ENCODE results near the gene ELK3. TPM values are rescaled to one million over a fixed set of nuclear protein-coding genes. Genes with fewer than 3 reads are reported as not detected.

Gene ELK3
- total and polyA plus RNA-seq, 2 of the 13 experiments (the other 11 are each of a cell fraction or from before 2014, with no cell fraction given), result 2.9 to 3.2 TPM

DNA sequence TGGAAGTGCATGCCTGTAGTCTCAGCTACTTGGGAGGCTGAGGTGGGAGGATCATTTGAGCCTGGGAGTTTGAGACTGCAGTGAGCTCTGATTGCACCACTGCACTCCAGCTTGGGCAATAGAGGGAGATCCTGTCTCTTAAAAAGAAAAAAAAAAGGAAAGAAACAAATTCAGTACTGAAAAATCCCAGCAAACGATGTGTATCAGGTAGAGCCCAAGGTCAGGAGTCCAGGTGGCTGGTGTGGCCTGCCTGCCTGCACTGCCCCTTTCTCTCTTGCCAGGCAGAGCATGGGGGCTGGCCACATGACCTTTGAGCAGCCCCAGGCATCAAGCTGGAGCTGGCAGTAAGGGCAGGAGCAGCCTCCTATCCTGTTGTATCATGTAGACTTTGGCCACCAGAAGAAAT, 31.8 kb downstream of the ELK3 start (continued):
- no peak for TF ChIP-seq ZNF124 (CRISPR knock-in tag; IDR thresholded peaks at IDR 0.05)
- TF ChIP-seq, protein P1, sequence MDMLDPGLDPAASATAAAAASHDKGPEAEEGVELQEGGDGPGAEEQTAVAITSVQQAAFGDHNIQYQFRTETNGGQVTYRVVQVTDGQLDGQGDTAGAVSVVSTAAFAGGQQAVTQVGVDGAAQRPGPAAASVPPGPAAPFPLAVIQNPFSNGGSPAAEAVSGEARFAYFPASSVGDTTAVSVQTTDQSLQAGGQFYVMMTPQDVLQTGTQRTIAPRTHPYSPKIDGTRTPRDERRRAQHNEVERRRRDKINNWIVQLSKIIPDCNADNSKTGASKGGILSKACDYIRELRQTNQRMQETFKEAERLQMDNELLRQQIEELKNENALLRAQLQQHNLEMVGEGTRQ (IDR thresholded peaks at IDR 0.05; ENCODE audit: low read depth, low read length), result peak; percentile 28; the same call in 1 of the 2 replicates
- TF ChIP-seq, protein P1 (CRISPR knock-in tag; IDR thresholded peaks at IDR 0.05; ENCODE audit: borderline replicate concordance), result peak; percentile 67; the same call in 1 of the 2 replicates
- no peak for TF ChIP-seq NFATC3 (CRISPR knock-in tag; IDR thresholded peaks at IDR 0.05)
- TF ChIP-seq, protein P2, sequence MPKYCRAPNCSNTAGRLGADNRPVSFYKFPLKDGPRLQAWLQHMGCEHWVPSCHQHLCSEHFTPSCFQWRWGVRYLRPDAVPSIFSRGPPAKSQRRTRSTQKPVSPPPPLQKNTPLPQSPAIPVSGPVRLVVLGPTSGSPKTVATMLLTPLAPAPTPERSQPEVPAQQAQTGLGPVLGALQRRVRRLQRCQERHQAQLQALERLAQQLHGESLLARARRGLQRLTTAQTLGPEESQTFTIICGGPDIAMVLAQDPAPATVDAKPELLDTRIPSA (CRISPR knock-in tag; IDR thresholded peaks at IDR 0.05; ENCODE audit: borderline replicate concordance), result no peak
- TF ChIP-seq GATAD2A (CRISPR knock-in tag; IDR thresholded peaks at IDR 0.05), result peak; percentile 77
- no peak for TF ChIP-seq KDM4B (CRISPR knock-in tag; IDR thresholded peaks at IDR 0.05)
- no peak for TF ChIP-seq FOXM1 (CRISPR knock-in tag; IDR thresholded peaks at IDR 0.05)
- TF ChIP-seq ZNF652 (CRISPR knock-in tag; IDR thresholded peaks at IDR 0.05; ENCODE audit: borderline replicate concordance, low read depth), result no peak
- no peak for TF ChIP-seq ZNF782 (CRISPR knock-in tag; IDR thresholded peaks at IDR 0.05; ENCODE audit: borderline replicate concordance)
- no peak for TF ChIP-seq PRDM15 (CRISPR knock-in tag; IDR thresholded peaks at IDR 0.05)
- TF ChIP-seq HOMEZ (CRISPR knock-in tag; IDR thresholded peaks at IDR 0.05; ENCODE audit: low read depth), result 0 out of 2 replicates have a peak, but pooled peaks have one; percentile 57
- no peak for TF ChIP-seq ATRX (CRISPR knock-in tag; IDR thresholded peaks at IDR 0.05; ENCODE audit: borderline replicate concordance)
- peak; percentile 47 for TF ChIP-seq FOXA3 (CRISPR knock-in tag; IDR thresholded peaks at IDR 0.05)
- peak in 1 of 2 experiments; percentile 24; a peak in 1 of 4 replicates for TF ChIP-seq EP300 (IDR thresholded peaks at IDR 0.05; ENCODE audit: low read depth in 2 of 2, low read length in 2 of 2)
- no peak for TF ChIP-seq EP300 (CRISPR knock-in tag; IDR thresholded peaks at IDR 0.05; ENCODE audit: borderline replicate concordance)
- no peak; the same call in 1 of the 2 replicates for TF ChIP-seq MTA1 (CRISPR knock-in tag; IDR thresholded peaks at IDR 0.05; ENCODE audit: borderline replicate concordance)
- no peak for TF ChIP-seq NBN (conservative IDR thresholded peaks at IDR 0.05)
- no peak for TF ChIP-seq BHLHE40 (IDR thresholded peaks at IDR 0.05; ENCODE audit: low read length)
- peak; percentile 39; the same call in 1 of the 2 replicates for TF ChIP-seq HDAC2 (CRISPR knock-in tag; IDR thresholded peaks at IDR 0.05)
- no peak for TF ChIP-seq GATA4 (IDR thresholded peaks at IDR 0.05; ENCODE audit: borderline replicate concordance, low read depth)
- peak; percentile 44 for TF ChIP-seq ZEB1 (IDR thresholded peaks at IDR 0.05; ENCODE audit: insufficient replicate concordance, low read depth)
- no peak for TF ChIP-seq ZNF850 (CRISPR knock-in tag; conservative IDR thresholded peaks at IDR 0.05)
- TF ChIP-seq ZNF230 (CRISPR knock-in tag; IDR thresholded peaks at IDR 0.05), result no peak

Data from HepG2 (cell line).